Activated naive CD8-positive, alpha-beta T cell treated with anti-CD3 and anti-CD28 coated beads, Interleukin-2, amount 50 U/mL, for 24 hours (primary cell): ENCODE results near the gene RYR3.

ENCODE experiments used
- ATAC-seq: fragments of 150-1000 bp; cut with Tn5 transposase; one replicate; pipeline ENCODE4 v1.10.0; 2021
- DNase-seq: peaks from one replicate; pipeline ENCODE4 v3.0.0; 2021
- H3K27ac Mint-ChIP-seq: one replicate; pipeline ENCODE4 v1.8.0; 2021; ENCODE audit warnings: mild to moderate bottlenecking, mixed read lengths
- H3K27me3 Mint-ChIP-seq: one replicate; pipeline ENCODE4 v1.8.0; 2021; ENCODE audit warnings: mixed read lengths
- H3K36me3 Mint-ChIP-seq: one replicate; pipeline ENCODE4 v1.8.0; 2021; ENCODE audit warnings: low read depth, mixed read lengths
- H3K4me1 Mint-ChIP-seq: one replicate; pipeline ENCODE4 v1.8.0; 2021; ENCODE audit warnings: mixed read lengths
- H3K4me3 Mint-ChIP-seq: one replicate; pipeline ENCODE4 v1.8.0; 2021; ENCODE audit warnings: mild to moderate bottlenecking, moderate library complexity, mixed read lengths
- H3K9me3 Mint-ChIP-seq: one replicate; pipeline ENCODE4 v1.8.0; 2021; ENCODE audit warnings: mixed read lengths

The RYR3 gene

DNA sequence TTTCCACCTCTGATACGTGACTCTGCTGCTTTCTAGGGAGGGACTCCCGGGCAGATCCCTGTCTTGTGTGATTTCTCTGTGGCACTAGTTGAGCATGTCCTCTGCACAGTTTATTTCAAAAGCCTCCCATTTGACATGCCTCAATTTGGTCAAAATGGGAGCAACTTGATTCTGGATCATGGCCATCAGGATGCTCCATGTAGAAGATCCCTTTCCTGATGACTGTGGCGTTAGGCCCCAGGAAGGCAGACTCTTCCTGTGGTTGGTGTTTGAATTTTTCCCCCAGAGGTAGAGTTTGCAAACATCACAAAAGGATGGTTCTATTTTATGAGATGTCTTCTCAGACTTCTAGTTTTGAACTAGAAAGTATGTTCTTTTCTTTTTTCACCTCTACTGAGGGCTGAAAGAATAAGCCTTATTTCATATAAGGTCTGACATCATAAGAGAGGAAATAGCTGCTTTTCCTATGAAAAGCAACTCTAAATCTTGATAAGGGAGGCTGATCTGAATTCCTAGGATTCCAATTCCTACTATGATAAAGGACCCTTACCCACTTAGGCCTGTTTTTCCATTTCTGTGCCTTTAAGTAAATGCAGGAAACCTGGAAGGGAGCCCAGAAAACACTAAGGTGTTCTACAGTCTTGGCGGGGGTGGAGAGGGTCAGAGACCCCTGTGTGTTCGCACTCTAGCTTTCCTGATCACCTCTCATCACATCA is 413.7 kb downstream of the RYR3 start:
- H3K9me3 Mint-ChIP-seq = no peaks in the 10 kb centered on the region
- no peak for ATAC-seq
- H3K27me3 Mint-ChIP-seq = no peaks in the 10 kb centered on the region
- no peaks in the 10 kb centered on the region for H3K36me3 Mint-ChIP-seq
- H3K4me1 Mint-ChIP-seq = peaks cover 3% of the 10 kb centered on the region
- no peak for DNase-seq
- no peak overlapping the region for H3K27ac Mint-ChIP-seq
- no peak overlapping the region for H3K4me3 Mint-ChIP-seq

DNA sequence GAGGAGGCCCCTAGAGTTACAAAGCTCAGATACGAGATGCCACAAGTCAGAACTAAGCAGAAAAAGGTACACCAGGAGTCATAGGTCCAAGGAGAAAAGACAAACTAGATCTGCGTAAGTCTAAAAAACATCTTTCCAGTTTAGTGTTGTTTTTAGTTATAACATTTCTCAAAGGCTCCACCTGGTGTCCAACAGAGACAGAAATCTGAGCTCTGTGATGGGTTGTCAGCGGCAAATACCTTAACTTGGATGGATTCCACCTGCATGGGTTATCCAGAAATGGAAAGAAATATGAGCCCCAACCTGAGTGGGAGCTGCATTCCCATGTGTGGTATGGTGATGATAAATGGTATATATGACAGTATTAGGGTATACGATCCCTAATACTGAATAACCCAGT is 418.9 kb downstream of the RYR3 start:
- Mint-ChIP-seq H3K4me1 (no peaks in the 10 kb centered on the region), H3K36me3 (no peaks in the 10 kb centered on the region), H3K27me3 (no peaks in the 10 kb centered on the region), H3K9me3 (no peaks in the 10 kb centered on the region), H3K27ac (no peak overlapping the region), H3K4me3 (no peak overlapping the region)
- DNase-seq = no peak
- no peak for ATAC-seq

DNA sequence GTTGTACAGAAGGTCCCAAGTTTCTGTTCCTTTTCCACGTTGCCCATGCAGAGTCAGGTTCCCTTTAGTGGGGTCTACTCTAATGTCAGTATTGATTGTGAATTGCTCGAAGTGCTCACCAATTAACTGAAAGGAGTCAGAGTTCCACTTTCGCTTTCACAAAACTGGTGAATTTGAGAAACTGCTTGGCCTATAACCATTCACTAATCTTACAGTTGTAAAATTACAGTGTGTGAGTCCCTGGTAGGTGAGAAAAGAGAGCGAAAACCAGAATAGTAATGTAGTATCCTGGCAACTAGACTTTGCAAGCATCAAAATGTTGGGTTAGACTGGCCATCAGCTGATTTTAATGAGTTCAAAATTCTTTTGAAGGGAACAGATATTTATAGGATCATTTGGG is 420.0 kb downstream of the RYR3 start:
- DNase-seq (no peak), ATAC-seq (no peak)
- Mint-ChIP-seq H3K4me1 (no peaks in the 10 kb centered on the region), H3K4me3 (no peak overlapping the region), H3K9me3 (no peaks in the 10 kb centered on the region), H3K27me3 (no peaks in the 10 kb centered on the region), H3K36me3 (no peaks in the 10 kb centered on the region), H3K27ac (no peak overlapping the region)

DNA sequence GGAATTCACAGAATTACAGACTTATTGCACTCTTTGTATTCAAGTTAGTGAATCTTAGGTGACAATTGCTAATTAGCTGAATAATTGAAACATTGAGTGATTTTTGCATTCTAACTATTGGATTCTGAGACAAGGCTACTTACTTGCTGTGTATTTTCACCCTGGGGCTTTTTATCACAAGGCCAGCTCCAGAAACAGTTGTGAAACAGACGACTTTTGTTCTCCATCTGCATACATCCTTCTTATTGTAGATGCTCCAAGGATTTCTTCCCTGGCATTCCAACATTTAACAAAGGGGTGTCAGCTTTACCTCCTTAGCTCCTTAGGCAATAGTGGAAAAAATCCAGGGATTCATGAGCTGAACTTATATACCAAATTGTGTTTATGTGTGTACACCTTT is 424.4 kb downstream of the RYR3 start:
- Mint-ChIP-seq H3K27me3 (peaks cover 3% of the 10 kb centered on the region), H3K27ac (no peak overlapping the region), H3K4me1 (no peaks in the 10 kb centered on the region), H3K4me3 (no peak overlapping the region), H3K36me3 (no peaks in the 10 kb centered on the region), H3K9me3 (no peaks in the 10 kb centered on the region)
- DNase-seq (no peak), ATAC-seq (no peak)

DNA sequence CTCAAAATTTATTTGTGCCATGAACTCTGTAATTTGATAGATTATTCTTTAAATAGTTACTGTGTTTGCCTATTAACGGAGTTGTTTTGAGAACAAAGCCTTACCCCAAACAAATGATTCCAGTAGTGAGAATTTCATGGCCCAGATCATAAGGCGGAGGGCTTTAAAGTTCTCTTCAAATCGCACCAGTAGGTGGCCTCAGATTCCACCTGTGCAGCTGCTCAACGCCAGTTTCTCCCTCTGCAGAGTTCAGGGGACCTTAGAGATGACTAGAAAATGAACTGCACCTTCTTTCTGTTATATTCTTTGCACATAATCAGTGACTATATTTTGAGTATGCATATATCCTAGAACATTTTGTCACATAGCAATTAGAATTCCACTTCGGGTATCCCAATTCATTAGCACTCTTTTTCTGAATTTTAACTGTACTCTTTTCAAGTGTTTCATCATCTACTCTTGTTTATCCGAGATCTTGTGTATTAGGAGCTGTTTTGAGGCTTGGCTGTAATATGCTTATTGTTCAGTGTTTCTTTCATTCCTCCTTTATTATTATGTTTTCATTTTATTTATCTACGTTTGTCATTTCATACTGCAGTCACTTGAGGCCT is 425.0 kb downstream of the RYR3 start:
- H3K9me3 Mint-ChIP-seq = no peaks in the 10 kb centered on the region
- ATAC-seq (peak; percentile 54), DNase-seq (peak; percentile 5)
- no peak overlapping the region for H3K4me3 Mint-ChIP-seq
- no peaks in the 10 kb centered on the region for H3K36me3 Mint-ChIP-seq
- H3K27me3 Mint-ChIP-seq = peaks cover 3% of the 10 kb centered on the region
- H3K27ac Mint-ChIP-seq = no peak overlapping the region
- no peaks in the 10 kb centered on the region for H3K4me1 Mint-ChIP-seq

DNA sequence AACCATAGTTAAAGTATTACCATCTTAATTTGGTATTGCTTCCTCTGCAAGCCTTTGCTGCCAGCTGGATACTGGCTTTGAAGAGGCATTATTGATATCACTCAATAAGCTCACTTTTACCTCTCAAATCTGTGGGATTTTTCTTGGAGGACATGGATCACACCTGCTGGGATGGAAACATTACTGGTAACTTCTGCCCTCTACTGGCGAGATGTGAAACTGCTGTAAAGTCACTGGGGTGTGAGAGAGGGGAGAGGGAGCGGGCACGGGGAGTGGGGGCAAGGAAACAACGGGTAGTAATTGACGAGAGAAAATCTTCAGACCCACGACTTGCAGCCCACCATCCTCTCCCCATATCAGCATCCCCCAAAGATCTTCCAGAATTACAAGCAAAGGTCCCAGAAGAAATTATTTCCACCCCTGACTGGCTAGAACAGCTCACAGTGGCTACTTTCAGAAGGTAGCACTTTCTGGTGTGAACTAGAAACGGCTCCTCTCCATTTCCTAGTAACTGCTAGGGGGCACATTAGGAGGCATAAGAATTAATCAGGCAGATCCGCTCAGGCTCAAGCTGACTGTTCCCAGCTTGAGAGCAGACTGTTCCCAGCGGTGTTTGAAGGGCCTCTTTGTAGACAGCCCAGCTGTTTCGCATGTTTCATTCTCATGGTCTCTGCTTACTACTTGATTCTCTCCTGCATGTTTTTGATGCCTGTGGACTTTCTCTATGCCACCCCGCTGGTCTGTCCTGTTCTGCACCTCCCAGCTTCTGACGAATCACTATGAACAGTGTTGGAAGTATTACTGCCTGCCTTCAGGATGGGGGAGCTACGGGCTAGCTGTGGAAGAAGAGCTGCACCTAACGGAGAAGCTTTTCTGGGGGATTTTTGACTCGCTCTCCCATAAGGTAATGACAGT is 427.2 kb downstream of the RYR3 start:
- ATAC-seq = no peak
- no peaks in the 10 kb centered on the region for H3K36me3 Mint-ChIP-seq
- H3K4me3 Mint-ChIP-seq = no peak overlapping the region
- H3K27ac Mint-ChIP-seq = no peak overlapping the region
- DNase-seq = peak; percentile 52
- H3K27me3 Mint-ChIP-seq = peaks cover 3% of the 10 kb centered on the region
- H3K9me3 Mint-ChIP-seq = no peaks in the 10 kb centered on the region
- no peaks in the 10 kb centered on the region for H3K4me1 Mint-ChIP-seq

DNA sequence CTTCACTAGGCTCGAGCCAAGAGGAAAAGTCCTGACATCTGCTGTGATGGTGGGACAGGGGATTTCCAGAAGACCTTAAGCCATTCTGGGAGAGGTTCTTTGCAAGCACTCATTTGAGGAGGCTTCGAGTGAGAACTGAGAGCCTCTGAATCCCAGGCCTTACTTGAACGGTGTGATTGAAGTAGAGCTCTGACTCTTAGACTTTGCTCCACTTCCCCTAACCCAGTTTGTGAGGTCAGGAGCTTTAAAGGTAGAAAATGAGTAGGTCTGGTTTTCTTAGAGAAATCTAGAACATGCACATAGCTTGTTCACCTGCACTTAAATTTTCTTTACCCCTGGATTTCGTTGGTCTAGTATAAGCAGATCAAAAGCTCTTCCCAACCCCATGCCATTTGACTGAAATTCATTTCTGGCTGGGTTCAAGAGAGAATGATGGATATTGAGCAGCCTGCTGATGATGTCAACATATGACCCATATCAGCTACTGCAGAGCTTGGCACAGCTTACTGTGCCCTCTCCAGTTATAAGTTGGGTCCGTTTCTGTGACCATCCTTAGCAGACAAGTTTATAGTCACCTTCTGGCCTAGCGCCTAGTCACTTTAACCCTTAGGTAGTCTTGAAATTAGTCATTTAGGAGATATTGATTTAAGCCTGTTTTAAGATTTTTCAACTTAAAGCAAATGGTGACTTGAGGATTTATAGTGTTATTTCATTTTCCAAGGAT is 428.3 kb downstream of the RYR3 start:
- Mint-ChIP-seq H3K27ac (no peak overlapping the region), H3K9me3 (no peaks in the 10 kb centered on the region), H3K4me1 (no peaks in the 10 kb centered on the region), H3K36me3 (no peaks in the 10 kb centered on the region), H3K27me3 (peaks cover 3% of the 10 kb centered on the region), H3K4me3 (no peak overlapping the region)
- DNase-seq (no peak), ATAC-seq (no peak)

DNA sequence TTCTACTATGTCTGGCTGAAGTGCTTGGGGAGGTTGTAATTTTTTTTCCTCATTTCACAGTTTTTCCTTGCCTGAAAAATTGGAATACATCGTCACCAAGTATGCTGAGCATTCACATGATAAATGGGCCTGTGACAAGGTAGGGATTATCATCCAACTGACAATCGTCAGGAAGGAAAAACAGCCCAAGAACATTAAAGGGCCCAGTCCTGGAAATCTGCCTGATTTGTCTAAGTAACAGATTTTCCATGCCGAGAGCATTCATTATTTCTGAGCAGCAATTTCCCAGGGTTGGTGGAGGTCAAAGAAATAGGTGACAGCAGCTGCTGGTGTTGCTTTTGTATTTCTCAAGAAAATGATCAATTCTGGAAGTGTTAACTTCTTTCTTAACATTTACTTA is 431.5 kb downstream of the RYR3 start:
- ATAC-seq = no peak
- no peaks in the 10 kb centered on the region for H3K9me3 Mint-ChIP-seq
- DNase-seq = no peak
- no peak overlapping the region for H3K4me3 Mint-ChIP-seq
- no peaks in the 10 kb centered on the region for H3K4me1 Mint-ChIP-seq
- H3K36me3 Mint-ChIP-seq = no peaks in the 10 kb centered on the region
- no peak overlapping the region for H3K27ac Mint-ChIP-seq
- peaks cover 3% of the 10 kb centered on the region for H3K27me3 Mint-ChIP-seq

DNA sequence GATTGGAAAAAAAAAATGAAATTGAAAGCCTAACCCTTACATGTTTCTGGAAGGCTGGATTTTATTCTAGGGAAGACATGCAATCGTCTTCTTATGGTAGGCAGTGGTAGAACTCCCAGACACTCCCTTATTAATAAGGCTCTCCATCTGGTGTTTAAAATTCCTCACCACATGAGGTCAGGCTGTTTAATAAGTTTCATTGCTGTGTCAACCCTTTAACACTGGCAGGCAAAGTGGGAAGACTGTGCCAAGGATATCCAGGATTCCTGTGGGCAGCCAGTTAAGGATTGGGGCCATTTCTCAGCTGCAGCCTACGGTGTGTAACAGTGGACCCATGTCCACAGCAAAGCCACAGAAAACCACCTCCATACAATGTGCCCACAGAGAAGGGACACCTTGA is 432.0 kb downstream of the RYR3 start:
- ATAC-seq (no peak), DNase-seq (no peak)
- peaks cover 2% of the 10 kb centered on the region for H3K27me3 Mint-ChIP-seq
- H3K4me1 Mint-ChIP-seq = no peaks in the 10 kb centered on the region
- no peak overlapping the region for H3K27ac Mint-ChIP-seq
- no peaks in the 10 kb centered on the region for H3K36me3 Mint-ChIP-seq
- no peak overlapping the region for H3K4me3 Mint-ChIP-seq
- no peaks in the 10 kb centered on the region for H3K9me3 Mint-ChIP-seq

DNA sequence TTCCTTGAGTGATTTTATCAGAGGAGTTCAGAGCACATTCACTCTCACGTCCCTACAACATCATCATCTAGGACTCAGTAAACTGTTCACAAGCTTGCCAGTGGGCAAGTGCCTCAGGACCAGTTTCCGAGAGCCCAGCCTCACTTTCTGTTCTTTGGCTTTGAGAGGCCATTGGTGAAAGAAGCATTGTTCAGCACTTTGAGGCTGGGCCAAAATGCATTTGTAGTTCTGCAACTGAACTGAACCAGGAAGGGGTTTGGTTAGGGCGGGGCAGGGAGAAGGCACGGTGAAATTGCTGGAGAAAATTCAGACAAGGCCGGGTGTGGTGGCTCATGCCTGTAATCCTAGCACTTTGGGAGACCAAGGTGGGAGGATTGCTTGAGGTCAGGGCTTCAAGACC is 435.4 kb downstream of the RYR3 start:
- Mint-ChIP-seq H3K4me1 (no peaks in the 10 kb centered on the region), H3K36me3 (no peaks in the 10 kb centered on the region), H3K9me3 (no peaks in the 10 kb centered on the region), H3K4me3 (no peak overlapping the region), H3K27me3 (no peaks in the 10 kb centered on the region), H3K27ac (no peak overlapping the region)
- ATAC-seq (no peak), DNase-seq (no peak)

DNA sequence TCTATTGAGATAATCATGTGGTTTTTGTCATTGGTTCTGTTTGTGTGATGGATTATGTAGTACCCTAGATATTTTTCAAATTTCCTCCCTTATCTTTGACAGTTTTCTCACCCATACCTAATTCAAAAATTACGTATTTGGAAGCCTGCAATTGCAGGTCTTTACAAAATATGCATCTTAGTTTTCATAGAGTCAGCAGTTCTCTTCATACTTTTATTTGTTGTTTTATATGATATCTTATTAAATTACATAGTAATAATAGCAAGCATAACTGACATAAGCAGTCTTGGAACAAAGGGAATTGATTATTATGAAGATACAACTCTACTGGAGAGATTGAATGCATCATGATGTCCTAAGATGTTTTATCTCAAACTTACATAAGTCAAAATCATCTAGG is 442.2 kb downstream of the RYR3 start:
- ATAC-seq = no peak
- no peaks in the 10 kb centered on the region for H3K4me1 Mint-ChIP-seq
- no peaks in the 10 kb centered on the region for H3K36me3 Mint-ChIP-seq
- H3K27me3 Mint-ChIP-seq = peaks cover 3% of the 10 kb centered on the region
- no peak for DNase-seq
- no peak overlapping the region for H3K4me3 Mint-ChIP-seq
- H3K27ac Mint-ChIP-seq = no peak overlapping the region
- H3K9me3 Mint-ChIP-seq = no peaks in the 10 kb centered on the region

DNA sequence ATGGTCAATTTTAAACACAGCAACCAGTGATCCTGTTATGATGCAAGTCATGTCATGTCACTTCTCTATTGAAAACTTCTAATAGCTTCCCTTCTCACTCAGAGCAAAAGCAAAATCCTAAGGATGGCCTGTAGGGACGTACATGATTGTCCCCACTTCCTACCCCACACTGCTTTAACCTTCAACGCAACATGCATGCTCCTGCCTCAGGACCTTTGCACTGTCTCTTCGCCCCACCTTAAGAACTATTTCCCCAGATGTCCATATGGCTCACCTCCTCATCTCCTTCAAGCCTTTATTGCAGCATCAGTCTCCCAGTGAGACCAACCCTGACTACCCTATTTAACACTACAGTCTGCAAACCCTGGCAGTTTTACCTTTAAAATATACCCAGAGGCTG is 443.5 kb downstream of the RYR3 start:
- Mint-ChIP-seq H3K27me3 (peaks cover 4% of the 10 kb centered on the region), H3K9me3 (no peaks in the 10 kb centered on the region), H3K27ac (no peak overlapping the region), H3K4me1 (no peaks in the 10 kb centered on the region), H3K4me3 (no peak overlapping the region), H3K36me3 (no peaks in the 10 kb centered on the region)
- ATAC-seq = no peak
- no peak for DNase-seq

DNA sequence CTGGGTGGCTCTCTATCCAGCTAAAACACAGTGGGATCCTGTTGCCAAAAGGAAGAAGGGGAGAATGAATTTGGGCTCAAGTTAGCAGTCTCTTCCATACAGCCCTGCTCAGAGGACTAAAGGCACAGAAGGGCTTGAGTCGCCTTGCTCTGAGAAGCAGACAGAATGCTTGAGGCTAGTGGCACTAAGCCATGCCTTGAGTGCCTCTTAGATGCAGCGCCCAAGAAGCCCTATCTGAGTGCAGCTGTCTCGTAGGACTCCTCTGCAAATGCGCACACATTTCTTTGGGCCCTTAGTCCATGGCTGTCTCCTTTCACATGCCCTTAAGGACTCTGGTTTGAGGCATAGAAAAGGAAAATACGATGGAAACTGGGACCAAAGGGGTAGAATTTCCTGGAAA is 446.2 kb downstream of the RYR3 start:
- no peaks in the 10 kb centered on the region for H3K36me3 Mint-ChIP-seq
- no peaks in the 10 kb centered on the region for H3K4me1 Mint-ChIP-seq
- DNase-seq (no peak), ATAC-seq (no peak)
- no peak overlapping the region for H3K4me3 Mint-ChIP-seq
- peaks cover 17% of the 10 kb centered on the region for H3K27me3 Mint-ChIP-seq
- no peak overlapping the region for H3K27ac Mint-ChIP-seq
- H3K9me3 Mint-ChIP-seq = no peaks in the 10 kb centered on the region

DNA sequence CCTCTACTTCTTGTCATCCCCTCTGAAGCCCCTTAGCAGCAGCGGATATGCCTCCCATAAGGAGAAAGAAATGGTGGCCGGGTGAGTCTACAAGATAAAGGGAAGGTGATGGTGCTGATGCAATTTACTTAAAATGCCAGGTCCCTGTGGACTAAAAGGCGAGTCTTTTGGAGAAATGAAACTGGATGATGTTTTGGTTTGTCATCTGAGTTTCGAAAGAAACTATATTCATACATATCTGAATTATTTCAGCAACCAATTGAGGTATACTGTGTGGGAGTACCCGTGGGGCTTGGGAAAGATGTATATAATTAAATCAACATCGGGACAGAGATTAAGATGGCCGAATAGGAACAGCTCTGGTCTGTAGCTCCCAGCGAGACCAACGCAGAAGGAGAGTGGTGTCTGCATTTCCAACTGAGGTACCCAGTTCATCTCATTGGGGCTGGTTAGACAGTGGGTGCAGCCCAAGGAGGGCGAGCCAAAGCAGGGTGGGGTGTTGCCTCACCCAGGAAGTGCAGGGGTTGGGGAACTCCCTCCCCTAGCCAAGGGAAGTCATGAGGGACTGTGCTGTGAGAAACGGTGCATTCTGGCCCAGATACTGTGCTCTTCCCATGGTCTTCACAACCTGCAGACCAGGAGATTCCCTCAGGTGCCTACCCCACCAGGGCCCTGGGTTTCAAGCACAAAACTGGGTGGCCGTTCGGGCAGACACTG is 446.9 kb downstream of the RYR3 start:
- peaks cover 17% of the 10 kb centered on the region for H3K27me3 Mint-ChIP-seq
- H3K4me3 Mint-ChIP-seq = no peak overlapping the region
- no peaks in the 10 kb centered on the region for H3K9me3 Mint-ChIP-seq
- no peaks in the 10 kb centered on the region for H3K4me1 Mint-ChIP-seq
- ATAC-seq (no peak), DNase-seq (no peak)
- no peak overlapping the region for H3K27ac Mint-ChIP-seq
- H3K36me3 Mint-ChIP-seq = no peaks in the 10 kb centered on the region
